NCI-H1417 (cell line): ENCODE data around the gene CREB3L1.
"Not testable (repeated sequence)": the region's sequence is repeated elsewhere in the genome, so short reads cannot be mapped to it uniquely, and the experiment has no call there.

ENCODE experiments used
- DNase-seq, 3 experiments: peaks; one replicate each; lab custom pipeline; 2025; lab: John Stamatoyannopoulos, UW

CREB3L1 gene

GRCh38 chr11:46296528-46297448, 19.3 kb downstream of the CREB3L1 start:
- DNase-seq = peak in 1 of 3 experiments; percentile 39

- no peak for DNase-seq
Observed at GRCh38 chr11:46298699-46299433, 21.4 kb downstream of the CREB3L1 start.

GRCh38 chr11:46299451-46299961, 22.0 kb downstream of the CREB3L1 start:
- DNase-seq = no peak

- no peak for DNase-seq
Observed at GRCh38 chr11:46300270-46300669, 22.8 kb downstream of the CREB3L1 start.

GRCh38 chr11:46302866-46303265, 25.4 kb downstream of the CREB3L1 start:
- DNase-seq = no peak

- not testable (repeated sequence) for DNase-seq
Observed at GRCh38 chr11:46304036-46304435, 26.6 kb downstream of the CREB3L1 start.

GRCh38 chr11:46304605-46305179, 27.2 kb downstream of the CREB3L1 start:
- DNase-seq = no peak

GRCh38 chr11:46305295-46305694, 27.8 kb downstream of the CREB3L1 start:
- DNase-seq = peak in 1 of 3 experiments; percentile 43

GRCh38 chr11:46306296-46306853, 28.9 kb downstream of the CREB3L1 start:
- DNase-seq = no peak

- no peak for DNase-seq
Observed at GRCh38 chr11:46307369-46307768, 29.9 kb downstream of the CREB3L1 start.

- no peak for DNase-seq
Observed at GRCh38 chr11:46307785-46308341, 30.4 kb downstream of the CREB3L1 start.

- peak; percentile 36 to 70 (median 62) for DNase-seq
Observed at GRCh38 chr11:46308631-46309419, 31.4 kb downstream of the CREB3L1 start.

- no peak for DNase-seq
Observed at GRCh38 chr11:46309814-46310259, 32.4 kb downstream of the CREB3L1 start.

GRCh38 chr11:46315033-46315738, 37.7 kb downstream of the CREB3L1 start:
- DNase-seq = peak in 2 of 3 experiments; percentile 46 to 84

- DNase-seq = peak in 1 of 3 experiments; percentile 33
Observed at GRCh38 chr11:46315783-46316563, 38.5 kb downstream of the CREB3L1 start.

GRCh38 chr11:46319074-46319453, 41.6 kb downstream of the CREB3L1 start:
- DNase-seq = no peak

- no peak for DNase-seq
Observed at GRCh38 chr11:46321757-46322156, 44.3 kb downstream of the CREB3L1 start.

GRCh38 chr11:46322759-46323158, 45.3 kb downstream of the CREB3L1 start:
- no peak for DNase-seq

- DNase-seq = peak in 2 of 3 experiments; percentile 55 to 82
Observed at GRCh38 chr11:46326813-46327416, 49.5 kb downstream of the CREB3L1 start.
